ENCODE measurements around the gene PRPSAP1. TPM values are rescaled to one million over a fixed set of nuclear protein-coding genes. Genes with fewer than 3 reads are reported as not detected.

The PRPSAP1 gene
- total and polyA plus RNA-seq, 2 of the 8 experiments (the other 6 are each of a cell fraction or from before 2014, with no cell fraction given), result 32.0 to 54.2 TPM

DNA sequence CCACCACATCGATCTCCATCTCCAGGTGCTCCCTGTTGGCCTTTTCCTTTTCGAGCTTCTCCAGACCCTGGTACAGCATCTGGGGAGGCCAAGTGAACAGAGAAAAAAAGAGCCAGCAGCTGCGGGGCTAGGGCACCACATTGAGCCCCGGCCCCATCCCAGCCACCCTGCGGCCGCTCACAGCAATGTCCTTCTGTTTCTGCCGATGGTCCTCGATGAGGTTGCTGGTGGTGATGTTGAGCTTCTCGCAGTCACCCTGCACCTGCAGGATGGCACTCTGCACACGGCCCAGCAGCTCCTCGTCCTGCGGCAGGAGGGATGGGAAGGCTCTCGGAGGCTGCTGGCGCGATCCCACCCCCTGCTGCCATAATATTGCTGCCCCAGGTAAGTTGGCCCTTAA, 73.1 kb downstream of the PRPSAP1 start:
- Histone ChIP-seq H3K27me3 (replicated peaks in 1 of 4; ENCODE audit: control insufficient read depth in 3 of 4, extremely low read depth in 1 of 4, insufficient read depth in 3 of 4, low read length in 3 of 4) (no peaks in the 10 kb centered on the region), H3K9me3 (ENCODE audit: insufficient read depth in 2 of 2, low read depth in 1 of 2, low read length in 1 of 2) (no peaks in the 10 kb centered on the region), H3K4me1 (replicated peaks in 1 of 4; ENCODE audit: control insufficient read depth in 3 of 4, insufficient read depth in 4 of 4, low read length in 3 of 4) (peaks cover 0 to 4% (median 0%) of the 10 kb centered on the region in 4 experiments; a peak in 3 of 7 replicates), H3K23me2 (ENCODE audit: low read depth, low read length) (peaks cover 3% of the 10 kb centered on the region; the same call in 1 of the 2 replicates), H2BK15ac (ENCODE audit: low read length) (no peak overlapping the region), H2BK120ac (replicated peaks; ENCODE audit: low read depth, low read length) (no peak overlapping the region), H3K36me3 (ENCODE audit: control insufficient read depth in 2 of 4, insufficient read depth in 4 of 4, low read length in 3 of 4) (no peaks in the 10 kb centered on the region; a peak in 1 of 8 replicates), H4K5ac (ENCODE audit: insufficient read length, low read depth, low read length) (no peak overlapping the region), H2BK5ac (ENCODE audit: low read depth, low read length) (no peak overlapping the region), H2BK20ac (ENCODE audit: low read length) (no peak overlapping the region), H2AFZ (ENCODE audit: low read length) (no peak overlapping the region), H3K79me1 (ENCODE audit: low read depth, low read length) (no peaks in the 10 kb centered on the region), H3K27ac (ENCODE audit: low read depth, low read length) (no peak overlapping the region), H3K18ac (ENCODE audit: extremely low read depth, low read length) (no peak overlapping the region), H3K9ac (replicated peaks in 1 of 4; ENCODE audit: extremely low read depth in 1 of 4, low read depth in 3 of 4, low read length in 3 of 4) (no peak overlapping the region), H2AK5ac (ENCODE audit: low read depth, low read length) (no peak overlapping the region), H3K4me2 (ENCODE audit: insufficient read depth in 1 of 2, low read depth in 2 of 2, low read length in 2 of 2) (no peak overlapping the region), H4K8ac (ENCODE audit: extremely low read depth, insufficient read depth, low read length) (no peak overlapping the region), H3K4me3 (ENCODE audit: extremely low read depth in 1 of 4, insufficient read depth in 2 of 4, low read depth in 3 of 4, low read length in 4 of 4) (no peak overlapping the region), H3K79me2 (ENCODE audit: control insufficient read depth in 1 of 2, insufficient read depth in 2 of 2, low read length in 2 of 2) (no peaks in the 10 kb centered on the region), H4K91ac (replicated peaks; ENCODE audit: insufficient read length, low read length) (no peak overlapping the region), H4K20me1 (replicated peaks in 1 of 2; ENCODE audit: control insufficient read depth in 1 of 2, insufficient read depth in 2 of 2, low read length in 2 of 2) (peaks cover 0 to 6% of the 10 kb centered on the region in 2 experiments), H2BK12ac (ENCODE audit: low read depth, low read length) (no peak overlapping the region), H3K23ac (ENCODE audit: insufficient read length) (no peak overlapping the region), H3K14ac (ENCODE audit: insufficient read length) (no peak overlapping the region), H3K4ac (replicated peaks; ENCODE audit: insufficient read length, low read depth, low read length) (no peak overlapping the region), H3K56ac (replicated peaks; ENCODE audit: insufficient read length, low read depth, low read length) (no peak overlapping the region)
- WGBS, 2 experiments (ENCODE audit: extremely low coverage in 1 of 2, insufficient coverage in 1 of 2, insufficient read length in 1 of 2, insufficient replicate concordance in 2 of 2, low coverage in 1 of 2, low lambda C conversion rate in 2 of 2, missing lambda C conversion rate in 1 of 2), result 91% methylated on average over 15 of the region's 15 CpGs; no CpG with 5 or more reads in 1 of the 2 experiments
- FAIRE-seq, result no peak
- CTCF ChIA-PET (ENCODE audit: partially characterized antibody), result interaction anchor here (0.8 to 5.6 kb wide), 34 partner anchors 9 to 275 kb away, joined by 3 to 84 read pairs (median 7); partner anchors contain the start of genes EXOC7 and UBALD2
- no peak for DNase-seq (ENCODE audit: low read depth in 1 of 2, low spot score in 2 of 2)
- POLR2A ChIA-PET (ENCODE audit: partially characterized antibody), result interaction anchor here (1.3 to 1.8 kb wide), 2 partner anchors 42 to 501 kb away, joined by 3 read pairs; no protein-coding TSS in a partner anchor
- no peak for TF ChIP-seq EGR1 (IDR thresholded peaks at IDR 0.05; ENCODE audit: borderline replicate concordance, low read depth, low read length)
- no peak for TF ChIP-seq POLR2A (IDR thresholded peaks at IDR 0.05; ENCODE audit: control extremely low read depth in 1 of 2, low read depth in 2 of 2, low read length in 2 of 2)
- no peak for TF ChIP-seq HDAC6 (IDR thresholded peaks at IDR 0.05; ENCODE audit: low read depth, low read length)
- TF ChIP-seq GABPA (IDR thresholded peaks at IDR 0.05; ENCODE audit: borderline replicate concordance, insufficient read depth, low read length), result no peak
- no peak for TF ChIP-seq KDM4A (IDR thresholded peaks at IDR 0.05; ENCODE audit: low read depth, low read length, severe bottlenecking)
- no peak for TF ChIP-seq BACH1 (IDR thresholded peaks at IDR 0.05; ENCODE audit: low read length)
- TF ChIP-seq POLR2AphosphoS5 (IDR thresholded peaks at IDR 0.05; ENCODE audit: low read depth, low read length), result no peak
- TF ChIP-seq SIN3A (conservative IDR thresholded peaks at IDR 0.05 in 1 of 2, IDR thresholded peaks at IDR 0.05 in 1 of 2; ENCODE audit: low read depth in 1 of 2, low read length in 2 of 2), result no peak
- TF ChIP-seq, protein P1, sequence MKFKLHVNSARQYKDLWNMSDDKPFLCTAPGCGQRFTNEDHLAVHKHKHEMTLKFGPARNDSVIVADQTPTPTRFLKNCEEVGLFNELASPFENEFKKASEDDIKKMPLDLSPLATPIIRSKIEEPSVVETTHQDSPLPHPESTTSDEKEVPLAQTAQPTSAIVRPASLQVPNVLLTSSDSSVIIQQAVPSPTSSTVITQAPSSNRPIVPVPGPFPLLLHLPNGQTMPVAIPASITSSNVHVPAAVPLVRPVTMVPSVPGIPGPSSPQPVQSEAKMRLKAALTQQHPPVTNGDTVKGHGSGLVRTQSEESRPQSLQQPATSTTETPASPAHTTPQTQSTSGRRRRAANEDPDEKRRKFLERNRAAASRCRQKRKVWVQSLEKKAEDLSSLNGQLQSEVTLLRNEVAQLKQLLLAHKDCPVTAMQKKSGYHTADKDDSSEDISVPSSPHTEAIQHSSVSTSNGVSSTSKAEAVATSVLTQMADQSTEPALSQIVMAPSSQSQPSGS (IDR thresholded peaks at IDR 0.05; ENCODE audit: low read length), result no peak
- no peak for TF ChIP-seq GTF2F1 (IDR thresholded peaks at IDR 0.05; ENCODE audit: borderline replicate concordance, low read depth, low read length)
- no peak for TF ChIP-seq SIX5 (IDR thresholded peaks at IDR 0.05; ENCODE audit: low read depth, low read length)
- no peak for TF ChIP-seq CHD1 (IDR thresholded peaks at IDR 0.05; ENCODE audit: low read depth, low read length)
